GM10266 (cell line): ENCODE results near the gene ACIN1.
"Not testable (repeated sequence)": the region's sequence is repeated elsewhere in the genome, so short reads cannot be mapped to it uniquely, and the experiment has no call there.

Experiments
- DNase-seq: peaks from one replicate; pipeline ENCODE4 v3.0.0; 2012; ENCODE audit errors: extremely low spot score
- TF ChIP-seq, protein P1 (sequence below): IDR thresholded peaks from 2 replicates; pipeline ENCODE4 v1.5.1; 2012; ENCODE audit warnings: mild to moderate bottlenecking, low read depth; ENCODE audit not compliant: control insufficient read depth, insufficient read depth; ENCODE audit errors: missing control alignments

ACIN1 gene

DNA sequence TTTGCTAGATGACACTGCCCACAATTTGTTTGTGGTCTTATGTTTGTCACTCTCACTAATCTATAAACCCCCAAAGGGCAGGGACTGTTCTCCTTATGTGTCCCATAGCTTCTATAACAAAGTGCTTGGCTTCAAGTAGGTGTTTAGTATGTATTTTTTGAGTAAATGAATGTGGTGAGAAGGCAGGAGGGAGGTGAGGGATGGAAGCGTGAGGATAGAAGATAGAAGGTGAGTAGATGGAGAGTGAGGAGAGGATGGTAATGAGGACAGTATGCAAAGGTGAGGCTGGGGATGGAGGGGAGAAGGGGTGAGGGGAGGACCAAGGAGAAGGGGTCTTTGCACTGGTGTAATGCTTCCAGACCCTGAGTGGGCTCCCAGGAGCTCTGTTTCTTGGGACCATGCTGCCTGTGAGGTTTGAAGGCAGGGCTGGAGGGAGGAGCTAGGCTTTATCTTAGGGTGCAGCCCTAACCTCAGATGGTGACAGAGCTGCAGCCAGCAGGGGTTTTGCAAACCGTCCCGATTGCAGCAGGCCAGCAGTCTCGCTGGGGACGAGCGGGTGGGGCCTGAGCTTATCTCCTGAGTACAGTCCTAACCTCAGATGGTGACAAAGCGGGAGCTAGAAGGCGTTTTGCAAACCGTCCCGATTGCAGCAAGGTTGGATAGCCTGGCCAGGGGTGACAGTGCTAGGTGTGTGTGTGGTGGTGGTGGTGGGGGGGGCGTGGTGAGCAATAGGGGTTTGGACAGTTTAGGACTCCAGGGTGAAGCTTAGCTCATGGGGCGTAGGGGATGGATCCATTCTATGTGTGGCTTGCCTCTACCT lies 17.6 kb upstream of the ACIN1 start:
- TF ChIP-seq, protein P1, sequence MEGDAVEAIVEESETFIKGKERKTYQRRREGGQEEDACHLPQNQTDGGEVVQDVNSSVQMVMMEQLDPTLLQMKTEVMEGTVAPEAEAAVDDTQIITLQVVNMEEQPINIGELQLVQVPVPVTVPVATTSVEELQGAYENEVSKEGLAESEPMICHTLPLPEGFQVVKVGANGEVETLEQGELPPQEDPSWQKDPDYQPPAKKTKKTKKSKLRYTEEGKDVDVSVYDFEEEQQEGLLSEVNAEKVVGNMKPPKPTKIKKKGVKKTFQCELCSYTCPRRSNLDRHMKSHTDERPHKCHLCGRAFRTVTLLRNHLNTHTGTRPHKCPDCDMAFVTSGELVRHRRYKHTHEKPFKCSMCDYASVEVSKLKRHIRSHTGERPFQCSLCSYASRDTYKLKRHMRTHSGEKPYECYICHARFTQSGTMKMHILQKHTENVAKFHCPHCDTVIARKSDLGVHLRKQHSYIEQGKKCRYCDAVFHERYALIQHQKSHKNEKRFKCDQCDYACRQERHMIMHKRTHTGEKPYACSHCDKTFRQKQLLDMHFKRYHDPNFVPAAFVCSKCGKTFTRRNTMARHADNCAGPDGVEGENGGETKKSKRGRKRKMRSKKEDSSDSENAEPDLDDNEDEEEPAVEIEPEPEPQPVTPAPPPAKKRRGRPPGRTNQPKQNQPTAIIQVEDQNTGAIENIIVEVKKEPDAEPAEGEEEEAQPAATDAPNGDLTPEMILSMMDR, result no peak
- DNase-seq, result no peak

- TF ChIP-seq, protein P1, result no peak
- no peak for DNase-seq
Measured at GRCh38 chr14:23110579-23111365, 15.8 kb upstream of the ACIN1 start.

DNA sequence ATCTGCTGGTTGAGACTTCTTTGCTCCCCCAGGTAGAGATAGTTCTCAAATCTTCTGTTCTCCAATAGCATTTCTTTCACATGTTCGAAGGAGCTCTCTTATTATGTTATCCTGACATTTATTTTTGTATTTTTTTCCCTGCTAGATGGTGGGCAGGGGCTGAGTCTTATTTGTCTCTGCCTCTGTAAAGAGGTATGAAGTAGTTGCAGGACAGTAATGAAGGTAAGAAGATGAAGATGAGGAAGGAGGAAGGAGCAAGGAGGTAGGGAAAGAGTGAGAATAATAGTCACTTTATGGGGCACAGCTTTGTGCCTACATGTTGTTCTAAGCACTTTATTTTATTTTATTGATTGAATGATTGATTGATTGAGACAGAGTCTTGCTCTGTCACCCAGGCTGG lies 14.8 kb upstream of the ACIN1 start:
- no peak for DNase-seq
- TF ChIP-seq, protein P1, result no peak

DNA sequence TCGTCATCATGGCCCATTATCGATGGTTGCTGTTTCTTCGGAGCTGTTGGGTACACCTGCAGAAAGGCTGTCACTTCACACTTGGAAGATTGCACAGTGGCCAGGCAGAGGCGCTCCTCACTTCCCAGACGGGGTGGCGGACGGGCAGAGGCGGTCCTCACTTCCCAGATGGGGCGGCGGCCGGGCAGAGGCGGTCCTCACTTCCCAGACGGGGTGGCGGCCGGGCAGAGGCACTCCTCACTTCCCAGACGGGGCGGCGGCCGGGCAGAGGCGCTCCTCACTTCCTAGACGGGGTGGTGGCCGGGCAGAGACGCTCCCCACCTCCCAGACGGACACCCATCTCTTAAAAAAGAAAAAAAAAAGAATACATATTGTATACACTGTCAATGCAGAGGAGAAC lies 13.2 kb upstream of the ACIN1 start:
- DNase-seq, result not testable (repeated sequence)

DNA sequence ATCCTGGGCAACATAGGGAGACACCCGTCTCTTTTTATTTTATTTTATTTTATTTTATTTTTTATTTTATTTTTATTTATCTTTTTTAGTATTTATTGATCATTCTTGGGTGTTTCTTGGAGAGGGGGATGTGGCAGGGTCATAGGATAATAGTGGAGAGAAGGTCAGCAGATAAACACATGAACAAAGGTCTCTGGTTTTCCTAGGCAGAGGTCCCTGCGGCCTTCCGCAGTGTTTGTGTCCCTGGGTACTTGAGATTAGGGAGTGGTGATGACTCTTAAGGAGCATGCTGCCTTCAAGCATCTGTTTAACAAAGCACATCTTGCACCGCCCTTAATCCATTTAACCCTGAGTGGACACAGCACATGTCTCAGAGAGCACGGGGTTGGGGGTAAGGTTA lies 12.7 kb upstream of the ACIN1 start:
- not testable (repeated sequence) for DNase-seq

- DNase-seq, result no peak
- TF ChIP-seq, protein P1, result no peak
Measured at GRCh38 chr14:23106747-23107045, 11.8 kb upstream of the ACIN1 start.

- TF ChIP-seq, protein P1, result no peak
Measured at GRCh38 chr14:23105348-23105824, 10.4 kb upstream of the ACIN1 start.

DNA sequence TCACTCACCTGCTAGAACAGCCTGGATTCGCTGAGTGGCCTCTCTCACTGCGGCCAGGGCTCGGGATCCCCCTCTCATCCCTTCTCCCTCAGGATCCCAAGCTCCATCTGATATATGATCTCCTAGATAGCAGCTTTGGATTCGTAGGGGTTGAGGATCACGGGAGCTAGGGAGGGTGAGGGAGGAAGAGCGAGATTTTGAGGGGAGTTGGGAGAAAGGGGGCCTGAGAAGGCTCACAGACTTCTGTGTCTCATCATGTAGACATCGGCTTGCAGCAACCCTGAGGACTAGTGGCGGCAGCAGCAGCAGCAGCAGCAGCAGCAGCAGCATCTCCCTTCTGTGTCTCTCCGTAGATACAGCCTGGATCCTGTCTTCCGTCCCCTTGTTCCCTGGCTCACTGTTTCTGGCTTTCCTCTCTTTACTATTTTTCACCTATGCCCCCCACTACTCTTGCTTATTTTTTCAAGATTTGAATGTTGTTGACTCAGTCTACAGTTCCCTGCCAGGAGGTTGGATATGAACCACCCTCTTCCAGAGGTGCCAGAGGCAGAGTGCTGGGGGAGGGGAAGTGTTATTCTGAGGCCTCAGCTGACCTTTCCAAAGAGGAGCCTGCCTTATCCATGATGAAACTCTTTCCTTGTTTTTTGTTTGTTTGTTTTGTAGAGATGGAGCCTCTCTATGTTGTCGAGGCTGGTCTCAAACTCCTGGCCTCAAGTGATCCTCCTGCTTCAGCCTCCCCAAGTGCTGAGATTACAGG lies 9.8 kb upstream of the ACIN1 start, which contains the start of gene CIROP:
Gene CIROP (minus strand): TSS at position 399 of the 757 bp plus-strand sequence. CDS start 69 bp downstream, at position 330.
- DNase-seq, result no peak
- TF ChIP-seq, protein P1, result no peak

More at GRCh38 chr14:23105348-23105824, 10.4 kb upstream of the ACIN1 start:
- DNase-seq, result no peak
